GM18520 (cell line): ENCODE measurements around the gene METTL26.

Source experiments
- ATAC-seq: cut with Tn5 transposase; IDR thresholded peaks from one replicate; pipeline ENCODE4 v1.9.1; 2021; ENCODE audit not compliant: unreplicated experiment

METTL26 gene

DNA sequence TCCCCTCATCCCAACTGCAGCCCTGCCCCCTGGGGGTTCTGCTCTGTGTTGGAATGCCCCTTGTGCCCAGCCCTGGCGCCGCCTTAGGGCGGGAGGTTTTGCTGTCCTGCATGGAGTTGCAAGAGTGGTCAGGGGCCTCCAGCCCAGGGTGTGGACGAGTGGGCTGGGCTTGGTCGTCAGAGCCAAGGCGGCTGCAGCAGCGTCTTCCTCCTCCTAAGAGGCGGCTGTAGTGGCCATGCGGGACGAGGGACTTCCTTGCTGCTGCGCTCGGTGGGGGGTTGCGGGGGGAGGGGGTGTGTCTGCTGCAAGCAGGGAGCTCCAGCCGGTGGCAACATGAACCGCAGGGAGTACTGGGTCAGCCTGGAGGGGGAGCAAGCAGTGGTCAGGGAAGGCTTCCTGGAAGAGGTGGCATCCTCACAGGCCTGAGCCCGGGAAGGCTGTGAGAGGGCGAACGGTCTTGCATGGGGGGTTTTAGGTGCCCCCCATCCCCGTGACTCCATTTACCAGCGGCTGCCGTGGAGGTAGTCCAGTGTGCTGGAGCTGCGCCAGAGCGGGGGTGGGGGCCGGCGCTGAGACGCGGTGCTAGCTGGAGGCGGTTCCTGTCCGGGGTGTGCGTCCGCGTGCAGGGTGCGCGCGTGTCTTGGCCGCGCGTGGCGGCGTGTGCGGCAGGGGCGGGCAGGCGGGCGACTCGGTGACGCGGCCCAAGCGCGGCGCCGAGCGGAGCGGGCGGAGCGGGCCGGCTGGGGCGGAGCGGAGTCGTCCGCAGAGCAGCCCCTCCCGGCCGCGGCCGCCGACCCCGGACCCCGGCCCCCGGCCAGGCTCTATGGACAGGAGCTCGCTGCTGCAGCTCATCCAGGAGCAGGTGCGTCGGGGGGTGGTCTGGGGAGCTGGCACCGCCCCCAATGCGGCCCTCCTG lies 39.1 kb upstream of the METTL26 start, which contains the start of gene RHBDL1:
Gene RHBDL1, plus strand, starts transcription at position 704 of the 916 bp plus-strand sequence. Its CDS starts 120 bp downstream, at position 824.
- no peak for ATAC-seq

DNA sequence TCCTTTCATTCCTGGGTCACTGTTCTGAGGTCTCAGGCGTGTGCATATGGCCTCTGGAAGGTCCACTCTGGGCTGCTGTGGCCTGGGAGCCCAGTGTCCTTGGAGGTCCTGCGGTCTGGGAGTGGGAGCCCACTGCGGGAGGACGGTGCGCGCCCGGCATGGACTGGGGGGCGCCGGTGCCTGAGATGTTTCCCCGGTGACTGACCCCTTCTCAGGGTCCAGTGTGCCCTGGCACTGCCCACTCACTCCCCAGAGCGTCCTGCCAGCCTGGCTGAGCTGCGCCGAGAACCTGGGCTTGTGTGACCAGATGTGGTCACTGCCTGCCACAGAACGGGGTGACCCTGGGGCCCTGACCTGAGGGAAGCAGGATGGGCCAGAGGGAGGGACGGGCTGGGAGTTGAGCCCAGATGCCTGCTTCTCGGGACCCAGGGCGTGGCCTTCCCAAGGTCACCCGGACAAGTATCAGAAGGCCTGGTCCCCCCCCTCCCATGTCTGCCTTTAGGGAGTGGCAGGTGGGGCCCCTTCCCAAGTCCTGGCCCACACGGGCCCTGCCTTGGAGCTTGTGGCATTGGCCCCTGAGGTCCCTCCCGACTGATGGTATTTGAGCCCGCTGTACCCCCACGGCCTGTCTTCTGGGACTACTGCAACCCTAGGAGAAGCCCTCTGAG lies 38.2 kb upstream of the METTL26 start:
- ATAC-seq: no peak

GRCh38 chr16:673399-673991 lies 37.4 kb upstream of the METTL26 start:
- ATAC-seq: no peak

- ATAC-seq: no peak
Observed at GRCh38 chr16:672851-673250, 36.7 kb upstream of the METTL26 start.

DNA sequence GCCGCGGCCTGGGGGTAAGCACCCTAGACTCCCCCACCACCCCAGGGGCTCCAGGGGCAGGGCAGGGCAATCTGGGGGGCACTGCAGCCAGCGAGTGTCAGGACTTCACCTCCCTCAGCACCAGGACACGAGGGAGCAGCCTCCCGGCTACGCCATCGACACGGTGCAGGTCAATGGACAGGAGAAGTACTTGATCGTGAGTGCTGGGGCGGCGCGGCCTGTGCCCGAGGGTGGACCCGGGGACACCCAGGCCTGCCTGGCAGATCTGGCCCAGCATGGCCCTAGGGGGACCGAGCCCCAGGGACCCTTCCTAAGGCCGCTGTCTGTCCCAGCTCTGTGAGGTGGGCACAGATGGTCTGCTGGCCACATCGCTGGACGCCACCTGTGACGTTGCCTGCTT lies 36.3 kb upstream of the METTL26 start:
- no peak for ATAC-seq

DNA sequence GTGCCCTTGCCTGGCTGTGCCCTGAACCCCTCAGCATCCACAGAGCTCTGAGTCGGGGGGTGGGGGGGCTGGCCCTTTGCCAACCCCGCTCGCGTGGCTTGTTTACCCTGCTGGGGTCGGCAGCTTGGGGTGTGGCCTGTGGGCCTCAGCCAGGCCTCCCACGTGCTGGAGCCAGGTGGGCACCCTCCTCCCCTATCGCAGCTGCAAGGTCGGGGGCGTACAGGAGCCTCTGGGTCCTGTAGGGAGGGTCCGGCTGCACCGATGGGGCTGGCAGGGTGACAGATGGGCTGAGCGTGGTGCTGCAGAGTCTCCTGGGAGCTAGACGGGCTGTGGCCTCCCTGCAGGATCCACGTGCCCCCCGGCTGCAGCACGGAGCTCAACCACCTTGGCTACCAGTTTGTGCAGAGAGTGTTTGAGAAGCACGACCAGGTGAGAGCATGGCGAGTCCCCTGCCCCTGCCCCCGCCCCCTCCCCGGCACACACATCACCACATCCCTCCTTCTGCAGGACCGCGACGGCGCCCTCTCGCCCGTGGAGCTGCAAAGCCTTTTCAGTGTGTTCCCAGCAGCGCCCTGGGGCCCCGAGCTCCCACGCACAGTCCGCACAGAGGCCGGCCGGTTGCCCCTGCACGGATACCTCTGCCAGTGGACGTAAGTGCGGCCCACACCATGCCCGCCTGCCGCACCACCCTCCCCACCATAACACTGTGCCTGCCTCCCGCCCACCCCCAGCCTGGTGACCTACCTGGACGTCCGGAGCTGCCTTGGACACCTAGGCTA lies 35.4 kb upstream of the METTL26 start:
- no peak for ATAC-seq

- ATAC-seq: no peak
Observed at GRCh38 chr16:670485-671352, 34.6 kb upstream of the METTL26 start.

DNA sequence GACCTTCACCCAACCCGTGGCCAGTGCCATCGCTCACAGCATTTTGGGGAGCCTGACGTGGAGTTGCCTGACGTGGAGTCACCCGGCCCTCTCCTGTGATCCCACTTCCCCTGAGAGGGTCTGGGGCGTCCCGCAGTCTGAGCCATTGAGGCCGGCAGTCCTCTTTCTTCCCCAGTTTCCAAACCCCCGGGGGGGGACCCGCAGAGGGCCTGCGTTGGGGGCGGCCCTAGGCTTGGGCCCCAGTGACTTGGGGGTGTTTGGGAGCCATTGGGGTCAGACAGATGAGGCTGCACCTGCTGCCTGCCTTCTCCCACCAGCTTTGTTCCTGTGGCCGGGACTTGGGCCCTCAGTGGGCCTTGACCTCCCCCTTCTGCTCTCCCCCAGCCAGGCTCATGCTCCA lies 33.6 kb upstream of the METTL26 start:
- no peak for ATAC-seq

GRCh38 chr16:668519-669171 lies 32.5 kb upstream of the METTL26 start:
- ATAC-seq: no peak

DNA sequence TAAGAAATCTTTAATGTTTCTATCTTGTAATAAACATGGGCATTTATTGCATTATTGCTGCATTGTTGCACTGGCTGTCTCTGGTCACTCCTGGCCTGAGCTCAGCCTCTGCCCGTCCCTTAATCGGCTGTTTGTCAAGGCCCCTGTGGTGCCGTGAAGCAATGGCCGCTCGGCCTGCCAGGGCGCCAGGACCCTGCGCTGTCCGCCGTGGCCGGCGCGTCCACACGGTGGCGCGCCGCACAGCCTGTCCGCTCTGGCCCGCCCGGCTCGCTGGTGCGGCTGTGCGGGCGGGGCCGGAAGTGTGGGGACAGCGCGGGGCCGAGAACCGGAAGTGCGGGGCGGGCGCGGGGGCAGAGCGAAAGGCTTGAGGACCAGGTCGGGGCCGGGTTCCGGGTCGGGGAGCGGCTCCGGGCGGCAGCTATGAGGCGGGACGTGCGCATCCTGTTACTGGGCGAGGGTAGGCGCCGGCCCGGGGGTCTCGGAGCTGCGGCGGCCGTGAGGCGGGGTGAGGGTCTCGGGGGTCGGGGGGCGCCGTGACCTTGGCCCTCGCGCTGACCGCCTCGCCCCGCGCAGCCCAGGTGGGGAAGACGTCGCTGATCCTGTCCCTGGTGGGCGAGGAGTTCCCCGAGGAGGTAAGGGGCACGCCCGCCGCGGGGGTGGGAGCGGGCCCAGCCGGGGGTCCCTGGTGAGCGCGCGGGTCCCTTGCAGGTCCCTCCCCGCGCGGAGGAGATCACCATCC lies 31.8 kb upstream of the METTL26 start, which contains the start of gene RHOT2:
Gene RHOT2, plus strand, starts transcription at position 353 of the 739 bp plus-strand sequence. Its CDS starts 68 bp downstream, at position 421.
- peak; percentile 70 for ATAC-seq

DNA sequence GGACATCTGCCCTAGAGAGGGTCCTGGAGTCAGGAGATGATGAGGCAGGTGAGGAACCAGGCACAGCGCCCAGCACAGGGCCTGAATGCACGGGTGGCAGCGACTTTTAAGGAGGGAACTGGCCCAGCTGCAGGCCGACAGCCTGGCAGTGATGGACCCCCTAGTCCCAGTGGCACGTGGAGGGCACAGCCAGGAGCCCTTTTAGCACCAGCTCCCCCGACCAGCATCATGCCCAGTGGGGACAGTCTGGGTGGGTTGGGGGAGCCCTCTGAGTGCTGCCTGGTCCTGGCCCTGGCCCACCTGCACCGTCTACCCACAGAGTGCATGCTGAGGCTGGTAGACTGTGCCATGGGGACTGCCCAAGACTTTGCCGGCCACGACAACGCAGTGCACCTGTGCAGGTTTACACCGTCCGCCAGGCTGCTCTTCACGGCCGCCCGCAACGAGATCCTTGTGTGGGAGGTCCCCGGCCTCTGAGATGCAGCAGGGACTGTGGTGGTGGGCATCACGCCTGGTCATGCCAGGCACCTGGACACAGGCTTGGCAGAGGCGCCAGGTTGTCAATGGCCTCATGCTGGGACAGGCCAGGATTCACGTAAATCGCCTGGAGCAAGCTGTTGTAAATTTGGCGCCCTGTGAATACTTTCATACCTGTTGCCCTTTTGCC lies 31.1 kb upstream of the METTL26 start:
- no peak for ATAC-seq

DNA sequence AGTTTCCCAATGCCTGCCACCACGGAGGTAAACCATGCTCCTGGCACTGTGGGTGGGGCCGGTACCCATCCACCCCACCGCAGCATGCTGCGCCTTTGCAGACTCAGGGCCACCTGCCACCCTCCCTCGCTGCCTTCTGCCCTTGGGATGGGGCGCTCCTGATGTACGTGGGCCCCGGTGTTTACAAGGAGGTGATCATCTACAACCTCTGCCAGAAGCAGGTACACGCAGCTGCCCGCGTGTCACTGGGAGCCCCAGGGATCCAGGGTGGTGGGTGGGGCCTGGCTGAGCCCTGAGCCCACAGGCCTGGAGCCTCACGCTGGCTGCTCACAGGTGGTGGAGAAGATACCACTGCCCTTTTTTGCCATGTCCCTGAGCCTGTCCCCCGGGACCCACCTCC lies 30.5 kb upstream of the METTL26 start:
- no peak for ATAC-seq

DNA sequence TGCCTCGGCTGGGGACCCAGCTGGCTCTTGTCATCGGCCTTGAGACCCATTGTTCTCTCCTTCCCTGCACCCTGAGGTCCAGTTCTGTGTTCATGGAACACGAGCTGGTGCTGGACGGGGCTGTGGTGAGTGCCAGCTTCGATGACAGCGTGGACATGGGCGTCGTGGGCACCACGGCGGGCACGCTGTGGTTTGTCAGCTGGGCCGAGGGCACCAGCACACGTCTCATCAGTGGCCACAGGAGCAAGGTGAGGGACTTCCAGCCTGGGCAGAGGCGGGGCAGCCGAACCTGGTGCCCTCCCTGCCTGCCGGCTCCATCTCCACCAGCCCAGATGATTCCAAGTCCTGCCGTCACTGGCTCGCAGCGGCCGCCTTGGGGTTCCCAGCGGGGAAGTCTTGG lies 26.5 kb upstream of the METTL26 start:
- ATAC-seq: no peak

DNA sequence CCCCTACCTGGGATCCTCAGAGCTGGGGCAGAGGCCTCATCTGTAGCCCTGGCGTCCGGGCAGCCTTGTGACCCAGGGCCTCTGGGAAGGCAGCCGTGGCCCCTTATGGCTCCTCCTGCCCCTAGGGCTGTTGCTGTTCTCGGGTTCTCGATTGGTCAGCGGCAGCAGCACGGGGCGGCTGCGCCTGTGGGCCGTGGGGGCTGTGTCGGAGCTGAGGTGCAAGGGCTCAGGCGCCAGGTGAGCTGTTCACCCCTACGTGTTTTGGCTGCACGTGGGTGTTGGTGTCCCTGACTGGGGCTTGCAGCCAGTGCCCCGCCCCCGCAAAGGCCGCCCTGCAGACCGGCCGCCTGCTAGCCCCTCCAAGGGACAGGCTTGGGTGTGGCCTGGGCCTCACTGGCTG lies 26.0 kb upstream of the METTL26 start:
- no peak for ATAC-seq

DNA sequence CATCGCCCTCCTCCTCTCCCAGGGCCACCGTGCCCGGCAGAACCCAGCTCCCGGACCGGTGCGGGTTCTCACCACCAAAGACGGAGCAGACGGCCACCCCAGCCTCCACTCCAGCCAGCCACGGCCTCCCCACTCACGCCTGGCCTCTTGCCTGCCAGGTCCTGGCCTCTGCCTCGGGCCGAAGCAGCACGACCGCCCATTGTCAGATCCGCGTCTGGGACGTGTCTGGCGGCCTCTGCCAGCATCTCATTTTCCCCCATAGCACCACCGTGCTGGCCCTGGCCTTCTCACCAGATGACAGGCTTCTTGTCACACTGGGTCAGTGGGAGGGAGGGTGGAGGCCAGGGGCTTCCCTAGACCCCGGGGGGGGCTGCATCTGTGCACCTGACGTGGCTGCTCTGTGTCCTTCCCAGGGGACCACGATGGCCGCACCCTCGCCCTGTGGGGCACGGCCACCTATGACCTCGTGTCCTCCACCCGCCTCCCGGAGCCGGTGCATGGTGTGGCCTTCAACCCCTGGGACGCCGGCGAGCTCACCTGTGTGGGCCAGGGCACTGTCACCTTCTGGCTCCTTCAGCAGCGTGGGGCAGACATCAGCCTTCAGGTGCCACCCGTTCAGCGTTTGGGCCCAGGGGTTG lies 25.2 kb upstream of the METTL26 start:
- no peak for ATAC-seq

DNA sequence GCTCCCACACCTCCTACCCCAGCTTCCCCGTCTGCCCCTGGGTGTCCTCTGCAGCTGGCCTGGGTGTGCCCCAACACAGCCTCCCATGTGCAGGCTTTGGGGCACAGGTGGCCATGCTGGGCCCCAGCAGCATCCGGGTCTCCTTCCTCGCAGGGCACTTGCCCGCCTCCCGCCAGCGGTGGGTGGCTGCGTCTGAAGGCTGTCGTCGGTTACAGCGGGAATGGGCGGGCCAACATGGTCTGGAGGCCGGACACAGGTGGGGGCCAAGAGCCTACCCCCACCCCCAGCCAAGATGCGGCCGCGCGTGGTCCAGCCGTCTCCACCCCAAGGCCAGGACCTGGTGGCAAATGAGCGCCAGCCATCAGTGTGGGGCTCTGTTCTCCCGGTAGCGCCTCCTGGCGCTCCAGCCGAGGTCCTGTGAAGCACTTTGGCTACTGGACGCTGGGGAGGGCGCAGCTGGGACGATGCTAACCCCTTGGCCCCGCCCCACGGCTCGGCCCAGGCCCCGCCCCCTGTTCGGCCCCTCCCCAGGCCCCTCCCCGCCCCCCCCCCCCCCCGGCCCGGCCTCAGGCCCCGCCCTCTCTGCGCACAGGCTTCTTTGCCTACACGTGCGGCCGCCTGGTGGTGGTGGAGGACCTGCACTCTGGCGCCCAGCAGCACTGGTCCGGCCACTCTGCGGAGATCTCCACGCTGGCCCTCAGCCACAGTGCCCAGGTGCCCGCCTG lies 24.5 kb upstream of the METTL26 start:
- peak; percentile 37 for ATAC-seq

DNA sequence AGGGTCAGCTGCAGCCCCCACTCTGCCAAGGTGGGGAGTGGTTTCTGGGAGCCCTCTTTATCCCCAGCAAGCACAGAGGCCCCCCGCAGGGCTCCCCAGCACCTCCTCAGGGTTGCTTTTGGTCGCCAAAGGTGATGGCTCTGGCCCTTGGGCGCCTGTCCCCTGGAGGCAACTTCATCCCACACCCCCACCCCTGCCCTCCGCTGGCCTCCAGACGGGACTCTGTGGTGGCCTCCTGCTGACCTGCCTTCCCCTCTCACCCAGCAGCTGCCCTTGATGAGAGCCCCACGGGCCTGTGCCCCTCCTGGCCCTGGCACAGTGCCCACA lies 24.0 kb upstream of the METTL26 start:
- ATAC-seq: no peak
